Suprapubic skin (tissue), 4 donors: ENCODE results near the gene CYREN. TPM values are rescaled to one million over a fixed set of nuclear protein-coding genes. Genes with fewer than 3 reads are reported as not detected.

ENCODE experiments used
- DNase-seq, 2 donors: peaks; one replicate each; pipeline ENCODE4 v3.0.0-alpha.2; 2019; ENCODE audit warnings: low spot score in 2 of 2
- H3K27ac ChIP-seq: fragments of 200-600 bp; sonication (generic); one replicate; pipeline ENCODE4 v1.5.1; 2019
- H3K27me3 ChIP-seq: fragments of 200-600 bp; sonication (generic); one replicate; pipeline ENCODE4 v1.5.1; 2019
- H3K36me3 ChIP-seq: fragments of 200-600 bp; sonication (generic); one replicate; pipeline ENCODE4 v1.5.1; 2019
- H3K4me1 ChIP-seq: fragments of 200-600 bp; sonication (generic); one replicate; pipeline ENCODE4 v1.5.1; 2019
- H3K4me3 ChIP-seq: fragments of 200-600 bp; sonication (generic); one replicate; pipeline ENCODE4 v1.5.1; 2019; ENCODE audit warnings: mild to moderate bottlenecking
- H3K9me3 ChIP-seq: fragments of 200-600 bp; sonication (generic); one replicate; pipeline ENCODE4 v1.5.1; 2019
- EP300 ChIP-seq: sonication (generic); formaldehyde crosslinking; IDR thresholded peaks from one replicate; pipeline ENCODE4 v1.6.1; 2017; ENCODE audit warnings: antibody characterized with exemption
- POLR2A ChIP-seq, 2 donors: fragments of 450-650 bp; IDR thresholded peaks; one replicate each; pipeline ENCODE4 v1.6.1; 2017; ENCODE audit warnings: antibody characterized with exemption in 2 of 2, mild to moderate bottlenecking in 2 of 2, moderate library complexity in 2 of 2
- POLR2AphosphoS5 ChIP-seq, 3 donors: sonication (generic); formaldehyde crosslinking; IDR thresholded peaks; one replicate each; pipeline ENCODE4 v1.6.1; 2017; ENCODE audit warnings: antibody characterized with exemption in 3 of 3
- WGBS: methylation state at CpG from one replicate; pipeline ENCODE4 v1.1.5; 2018; 5-methylcytosine and 5-hydroxymethylcytosine counted together
- total RNA-seq, 4 donors: library from RNA; depleted of rRNA; stranded (reverse); fragments of >200 nt; gene quantifications; one replicate each; pipeline ENCODE4 v1.1.0, GENCODE V29; 2016
- TF ChIP-seq, protein P1 (sequence below), 2 donors: fragments of 200-600 bp in 1 of 2; fragments of 450-650 bp in 1 of 2; sonication (generic) in 1 of 2; IDR thresholded peaks; one replicate each; pipeline ENCODE4 v1.5.1; 2016 to 2019; ENCODE audit warnings: antibody characterized with exemption in 2 of 2, mild to moderate bottlenecking in 1 of 2, moderate library complexity in 1 of 2

CYREN gene
- total RNA-seq, 4 donors from 2014 or later: 25.2 to 40.0 (median 32.4) TPM

DNA sequence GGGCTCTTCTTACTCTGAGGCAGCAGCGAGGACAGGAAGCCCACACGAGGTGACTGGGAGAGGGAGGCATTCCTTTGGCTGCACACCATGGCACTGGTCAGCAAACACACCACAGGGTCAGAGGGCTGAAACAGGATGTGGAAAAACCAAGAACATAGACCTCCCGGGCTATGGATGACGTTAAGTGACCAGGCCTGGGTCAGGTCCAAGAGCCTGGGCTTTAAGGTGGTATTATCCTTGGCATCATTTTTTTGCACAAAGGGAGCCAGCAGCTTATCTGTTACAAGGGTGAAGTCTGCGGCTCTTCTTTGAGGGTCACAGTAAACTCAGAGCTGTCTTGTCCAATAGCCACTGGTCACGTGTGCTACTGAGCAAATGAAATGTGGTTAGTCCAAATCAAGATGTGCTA, 33.8 kb upstream of the CYREN start:
- no peaks in the 10 kb centered on the region for H3K9me3 ChIP-seq
- no peaks in the 10 kb centered on the region for H3K27me3 ChIP-seq
- DNase-seq: no peak
- no peak overlapping the region for H3K27ac ChIP-seq
- no peak overlapping the region for H3K4me3 ChIP-seq
- 85% methylated on average over 6 of the region's 6 CpGs for WGBS
- no peak for TF ChIP-seq EP300
- TF ChIP-seq, protein P1, sequence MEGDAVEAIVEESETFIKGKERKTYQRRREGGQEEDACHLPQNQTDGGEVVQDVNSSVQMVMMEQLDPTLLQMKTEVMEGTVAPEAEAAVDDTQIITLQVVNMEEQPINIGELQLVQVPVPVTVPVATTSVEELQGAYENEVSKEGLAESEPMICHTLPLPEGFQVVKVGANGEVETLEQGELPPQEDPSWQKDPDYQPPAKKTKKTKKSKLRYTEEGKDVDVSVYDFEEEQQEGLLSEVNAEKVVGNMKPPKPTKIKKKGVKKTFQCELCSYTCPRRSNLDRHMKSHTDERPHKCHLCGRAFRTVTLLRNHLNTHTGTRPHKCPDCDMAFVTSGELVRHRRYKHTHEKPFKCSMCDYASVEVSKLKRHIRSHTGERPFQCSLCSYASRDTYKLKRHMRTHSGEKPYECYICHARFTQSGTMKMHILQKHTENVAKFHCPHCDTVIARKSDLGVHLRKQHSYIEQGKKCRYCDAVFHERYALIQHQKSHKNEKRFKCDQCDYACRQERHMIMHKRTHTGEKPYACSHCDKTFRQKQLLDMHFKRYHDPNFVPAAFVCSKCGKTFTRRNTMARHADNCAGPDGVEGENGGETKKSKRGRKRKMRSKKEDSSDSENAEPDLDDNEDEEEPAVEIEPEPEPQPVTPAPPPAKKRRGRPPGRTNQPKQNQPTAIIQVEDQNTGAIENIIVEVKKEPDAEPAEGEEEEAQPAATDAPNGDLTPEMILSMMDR (IDR thresholded peaks at IDR 0.05): no peak
- no peak for TF ChIP-seq POLR2A (IDR thresholded peaks at IDR 0.05)
- no peak for TF ChIP-seq POLR2AphosphoS5 (IDR thresholded peaks at IDR 0.05)
- H3K36me3 ChIP-seq: peaks cover 70% of the 10 kb centered on the region
- H3K4me1 ChIP-seq: peaks cover 20% of the 10 kb centered on the region

DNA sequence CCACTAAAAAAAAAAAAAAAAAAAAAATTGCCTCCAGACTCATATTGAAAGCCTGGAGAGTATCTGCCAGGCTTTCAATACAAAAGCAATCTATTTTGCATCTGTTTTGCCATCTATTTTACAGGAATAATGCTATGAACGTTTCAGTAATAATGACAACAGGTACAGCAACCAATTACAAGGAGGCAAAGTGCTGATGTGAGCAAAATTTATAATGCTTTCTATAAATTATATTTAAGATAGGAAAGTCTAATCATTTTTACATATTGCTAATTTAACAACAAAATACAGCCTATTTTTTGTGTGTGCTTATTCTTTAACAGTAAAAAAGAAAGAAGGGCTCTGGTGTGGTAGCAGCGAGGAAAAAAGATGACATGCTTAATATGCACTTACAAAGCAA, 30.8 kb upstream of the CYREN start:
- H3K27me3 ChIP-seq: no peaks in the 10 kb centered on the region
- no peak overlapping the region for H3K4me3 ChIP-seq
- no peaks in the 10 kb centered on the region for H3K9me3 ChIP-seq
- peaks cover 9% of the 10 kb centered on the region for H3K4me1 ChIP-seq
- TF ChIP-seq, protein P1 (IDR thresholded peaks at IDR 0.05): no peak
- no peak for TF ChIP-seq EP300
- TF ChIP-seq POLR2AphosphoS5 (IDR thresholded peaks at IDR 0.05): no peak
- TF ChIP-seq POLR2A (IDR thresholded peaks at IDR 0.05): no peak
- WGBS: 70% methylated on average over 2 of the region's 2 CpGs
- no peak for DNase-seq
- peaks cover 80% of the 10 kb centered on the region for H3K36me3 ChIP-seq
- H3K27ac ChIP-seq: no peak overlapping the region

DNA sequence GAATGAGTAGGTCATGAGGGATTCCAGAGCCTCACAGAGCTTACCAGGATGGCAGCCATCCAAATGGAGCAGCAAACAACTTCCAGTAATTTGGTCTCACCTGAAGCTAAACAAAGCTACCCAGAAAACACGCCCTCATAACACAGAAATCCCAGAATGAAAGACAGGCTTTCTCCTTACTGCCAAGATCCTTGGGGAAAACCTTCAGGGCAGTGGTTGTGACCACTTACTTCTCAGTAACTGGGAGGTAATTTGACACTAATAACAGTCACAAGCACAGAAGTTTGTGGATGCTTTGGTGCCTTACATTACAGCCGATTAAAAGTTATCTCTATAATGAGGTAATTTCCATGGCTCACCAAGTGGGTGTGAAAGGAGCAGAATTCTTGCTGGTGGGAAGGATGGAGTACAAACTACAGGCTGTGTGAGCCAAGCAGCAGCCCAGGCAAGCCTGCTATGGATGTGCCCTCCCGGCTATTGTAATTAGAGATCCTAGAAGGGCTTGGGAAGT, 30.4 kb upstream of the CYREN start:
- Histone ChIP-seq H3K27me3 (no peaks in the 10 kb centered on the region), H3K36me3 (peaks cover 83% of the 10 kb centered on the region), H3K4me3 (no peak overlapping the region), H3K4me1 (peaks cover 9% of the 10 kb centered on the region), H3K27ac (no peak overlapping the region), H3K9me3 (no peaks in the 10 kb centered on the region)
- 42% methylated on average over 3 of the region's 3 CpGs for WGBS
- DNase-seq: no peak
- TF ChIP-seq POLR2AphosphoS5 (IDR thresholded peaks at IDR 0.05) (no peak), EP300 (no peak), POLR2A (IDR thresholded peaks at IDR 0.05) (no peak)
- TF ChIP-seq, protein P1 (IDR thresholded peaks at IDR 0.05): no peak

DNA sequence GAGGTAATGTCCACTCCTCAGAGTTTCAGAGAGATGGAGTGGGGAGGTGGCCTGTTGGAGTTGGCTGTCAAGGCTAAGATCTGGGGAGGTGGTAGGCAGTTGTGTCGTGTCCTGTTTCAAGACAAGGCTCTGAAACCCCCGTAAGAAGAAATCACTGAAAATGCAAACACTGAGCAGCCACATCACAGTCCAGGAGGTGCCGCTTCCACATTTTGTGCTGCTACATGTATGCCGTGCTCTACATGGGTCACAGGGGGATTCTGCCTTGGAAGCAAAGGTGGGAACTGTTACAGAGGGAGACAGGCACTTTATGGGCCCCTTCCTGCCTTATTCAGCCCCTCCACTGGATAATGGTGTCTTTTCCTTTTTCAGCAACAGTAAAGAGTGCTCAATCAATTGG, 28.9 kb upstream of the CYREN start:
- no peaks in the 10 kb centered on the region for H3K9me3 ChIP-seq
- H3K27ac ChIP-seq: no peak overlapping the region
- H3K4me3 ChIP-seq: no peak overlapping the region
- WGBS: 90% methylated on average over 4 of the region's 4 CpGs
- H3K27me3 ChIP-seq: no peaks in the 10 kb centered on the region
- H3K4me1 ChIP-seq: peaks cover 5% of the 10 kb centered on the region
- TF ChIP-seq, protein P1 (IDR thresholded peaks at IDR 0.05): no peak
- TF ChIP-seq EP300 (no peak), POLR2A (IDR thresholded peaks at IDR 0.05) (no peak), POLR2AphosphoS5 (IDR thresholded peaks at IDR 0.05) (no peak)
- DNase-seq: no peak
- peaks cover 85% of the 10 kb centered on the region for H3K36me3 ChIP-seq

DNA sequence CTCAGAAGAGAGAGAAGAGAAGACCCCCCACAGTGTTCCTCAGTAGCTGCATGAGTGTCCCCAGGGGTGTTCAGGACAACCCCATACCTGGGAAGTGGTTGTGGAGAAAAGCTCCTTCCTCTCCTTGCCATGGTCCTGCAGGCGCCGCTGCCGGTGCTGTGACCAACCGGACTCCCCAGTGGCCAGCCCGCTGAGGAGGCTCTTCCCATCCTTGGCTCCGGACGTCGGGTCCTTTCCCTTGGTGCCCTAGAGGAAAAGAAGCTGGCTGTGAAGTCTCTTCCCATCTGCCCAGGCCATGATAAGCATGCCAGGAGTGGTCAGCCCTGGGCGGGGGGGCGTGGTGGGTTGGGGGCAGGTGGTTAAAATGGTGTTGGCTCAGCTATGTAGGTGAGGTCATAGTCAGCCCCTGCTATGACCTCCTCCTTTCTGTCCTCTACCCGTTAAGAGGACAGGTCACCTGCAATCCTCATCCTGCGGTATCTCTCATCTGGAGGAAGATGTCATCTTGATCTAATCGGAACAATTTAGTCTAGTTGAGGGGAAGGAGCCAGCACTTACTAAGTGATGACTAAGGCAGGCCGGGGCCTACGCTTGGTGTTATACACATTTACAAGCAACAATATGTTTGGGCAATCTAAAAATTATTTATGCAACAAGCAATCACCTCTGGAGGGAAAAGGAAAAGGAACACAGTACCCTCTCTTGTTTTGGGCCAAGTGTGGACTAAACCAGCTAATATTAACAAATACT, 27.6 kb upstream of the CYREN start:
- no peak for TF ChIP-seq EP300
- no peak for TF ChIP-seq POLR2A (IDR thresholded peaks at IDR 0.05)
- TF ChIP-seq, protein P1 (IDR thresholded peaks at IDR 0.05): no peak
- TF ChIP-seq POLR2AphosphoS5 (IDR thresholded peaks at IDR 0.05): no peak
- Histone ChIP-seq H3K4me1 (peaks cover 5% of the 10 kb centered on the region), H3K27me3 (no peaks in the 10 kb centered on the region), H3K36me3 (peaks cover 86% of the 10 kb centered on the region), H3K9me3 (no peaks in the 10 kb centered on the region), H3K4me3 (no peak overlapping the region), H3K27ac (no peak overlapping the region)
- WGBS: 85% methylated on average over 14 of the region's 15 CpGs
- no peak for DNase-seq
